22Rv1 (cell line): Measurements from ENCODE around the gene GGNBP2.
A peak's percentile ranks its signal among the peaks of the same experiment; 100 is the strongest.

Experiments
- H3K27ac ChIP-seq: fragments of 450-650 bp; 2 replicates; pipeline ENCODE4 v1.5.1; 2017
- CTCF ChIP-seq: fragments of 450-650 bp; IDR thresholded peaks from 2 replicates; pipeline ENCODE4 v1.5.1; 2017; ENCODE audit warnings: mild to moderate bottlenecking
- ZFX ChIP-seq: fragments of 450-650 bp; IDR thresholded peaks from 2 replicates; pipeline ENCODE4 v1.6.1; 2017; ENCODE audit warnings: antibody characterized with exemption, borderline replicate concordance

Gene GGNBP2

GRCh38 chr17:36623281-36623680 is 78.6 kb downstream of the GGNBP2 start:
- no peak for TF ChIP-seq ZFX
- TF ChIP-seq CTCF = no peak
- no peak overlapping the region for H3K27ac ChIP-seq

- no peak overlapping the region for H3K27ac ChIP-seq
- TF ChIP-seq CTCF (no peak), ZFX (no peak)
These were observed 80.5 kb downstream of the GGNBP2 start for GRCh38 chr17:36625188-36625587.

- TF ChIP-seq CTCF (no peak), ZFX (no peak)
- no peak overlapping the region for H3K27ac ChIP-seq
These were observed 82.4 kb downstream of the GGNBP2 start for GRCh38 chr17:36627101-36627500.

- H3K27ac ChIP-seq = no peak overlapping the region
- no peak for TF ChIP-seq CTCF
- no peak for TF ChIP-seq ZFX
These were observed 83.9 kb downstream of the GGNBP2 start for GRCh38 chr17:36628576-36628975.

GRCh38 chr17:36629252-36629847 is 84.6 kb downstream of the GGNBP2 start:
- TF ChIP-seq CTCF (peak; percentile 92), ZFX (no peak)
- H3K27ac ChIP-seq = no peak overlapping the region

- no peak for TF ChIP-seq ZFX
- no peak for TF ChIP-seq CTCF
- H3K27ac ChIP-seq = no peak overlapping the region
These were observed 85.3 kb downstream of the GGNBP2 start for GRCh38 chr17:36629970-36630502.

- no peak for TF ChIP-seq ZFX
- TF ChIP-seq CTCF = no peak
- H3K27ac ChIP-seq = no peak overlapping the region
These were observed 86.3 kb downstream of the GGNBP2 start for GRCh38 chr17:36631022-36631421.
